PC-9 (cell line): ENCODE results near the gene BPHL. TPM values are rescaled to one million over a fixed set of nuclear protein-coding genes. Genes with fewer than 3 reads are reported as not detected.

Experiments
- BruUV-seq: library from RNA; stranded (reverse); fragments of 400-500 nt; replicated peaks from 2 replicates; lab custom pipeline; 2021; lab: Mats Ljungman, UMichigan
- CTCF ChIA-PET: fragments of 300-600 bp; sonication (Branson Sonifier 250); formaldehyde crosslinking; loops from one replicate; lab custom pipeline; 2022; ENCODE audit warnings: antibody characterized with exemption; lab: Charles Lee
- POLR2A ChIA-PET: fragments of 300-600 bp; sonication (Branson Sonifier 250); formaldehyde crosslinking; loops from one replicate; lab custom pipeline; 2022; ENCODE audit warnings: antibody characterized with exemption; ENCODE audit not compliant: unreplicated experiment; lab: Charles Lee
- DNase-seq, 2 experiments: peaks; one replicate each; pipeline versions ENCODE4 v3.0.0 to v3.0.0-alpha.2; 2015 to 2022; ENCODE audit warnings: mixed read lengths in 1 of 2
- H2AFZ ChIP-seq: fragments of 200-600 bp; sonication (generic); 2 replicates; pipeline ENCODE4 v1.8.1; 2017; ENCODE audit warnings: antibody characterized with exemption
- H3F3A ChIP-seq: fragments of 200-600 bp; sonication (generic); 2 replicates; pipeline ENCODE4 v1.8.1; 2017; ENCODE audit warnings: antibody characterized with exemption, mild to moderate bottlenecking, low read depth; ENCODE audit not compliant: insufficient read depth
- H3K27ac ChIP-seq: fragments of 200-600 bp; sonication (generic); 2 replicates; pipeline ENCODE4 v1.6.1; 2016; ENCODE audit warnings: mixed run types
- H3K27me3 ChIP-seq: fragments of 200-600 bp; sonication (generic); 2 replicates; pipeline ENCODE4 v1.6.1; 2016; ENCODE audit warnings: low read depth, mixed run types; ENCODE audit not compliant: insufficient read depth
- H3K36me3 ChIP-seq: fragments of 200-600 bp; sonication (generic); 2 replicates; pipeline ENCODE4 v1.6.1; 2016; ENCODE audit warnings: low read depth, mixed run types
- H3K4me1 ChIP-seq: fragments of 200-600 bp; sonication (generic); replicated peaks from 2 replicates; pipeline ENCODE4 v1.6.1; 2016; ENCODE audit warnings: mixed run types; ENCODE audit not compliant: insufficient read depth
- H3K4me2 ChIP-seq: fragments of 200-600 bp; sonication (generic); 2 replicates; pipeline ENCODE4 v1.6.1; 2017; ENCODE audit warnings: mixed run types
- H3K4me3 ChIP-seq: fragments of 200-600 bp; sonication (generic); 2 replicates; pipeline ENCODE4 v1.6.1; 2016; ENCODE audit warnings: mixed run types
- H3K79me2 ChIP-seq: fragments of 200-600 bp; sonication (generic); 2 replicates; pipeline ENCODE4 v1.6.1; 2017; ENCODE audit warnings: low read depth, mixed run types
- H3K9me2 ChIP-seq: fragments of 200-600 bp; sonication (generic); 2 replicates; pipeline ENCODE4 v1.8.1; 2017; ENCODE audit warnings: mild to moderate bottlenecking; ENCODE audit not compliant: insufficient read depth
- H3K9me3 ChIP-seq: fragments of 200-600 bp; sonication (generic); 2 replicates; pipeline ENCODE4 v1.8.1; 2016; ENCODE audit warnings: low read depth; ENCODE audit not compliant: insufficient read depth
- H4K20me1 ChIP-seq: fragments of 200-600 bp; sonication (generic); 2 replicates; pipeline ENCODE4 v1.8.1; 2017; ENCODE audit not compliant: insufficient read depth
- CTCF ChIP-seq: fragments of 200-600 bp; sonication (generic); conservative IDR thresholded peaks from 2 replicates; pipeline ENCODE4 v1.6.1; 2017; ENCODE audit warnings: mixed run types, antibody characterized with exemption, mild to moderate bottlenecking, moderate library complexity
- EZH2 ChIP-seq: fragments of 200-600 bp; sonication (generic); IDR thresholded peaks from 2 replicates; pipeline ENCODE4 v1.8.0; 2017; ENCODE audit warnings: antibody characterized with exemption, low read depth
- intact Hi-C: fragments of 100-400 bp; cut with micrococcal nuclease; formaldehyde crosslinking; loops from one replicate; pipeline ENCODE4 v1.10.0; 2022; ENCODE audit not compliant: unreplicated experiment
- total RNA-seq: library from RNA; stranded (reverse); gene quantifications from 2 replicates; pipeline ENCODE4 v1.2.3, GENCODE V29; 2021

BPHL gene
- total RNA-seq, 1 experiment from 2014 or later = 23.7 TPM

DNA sequence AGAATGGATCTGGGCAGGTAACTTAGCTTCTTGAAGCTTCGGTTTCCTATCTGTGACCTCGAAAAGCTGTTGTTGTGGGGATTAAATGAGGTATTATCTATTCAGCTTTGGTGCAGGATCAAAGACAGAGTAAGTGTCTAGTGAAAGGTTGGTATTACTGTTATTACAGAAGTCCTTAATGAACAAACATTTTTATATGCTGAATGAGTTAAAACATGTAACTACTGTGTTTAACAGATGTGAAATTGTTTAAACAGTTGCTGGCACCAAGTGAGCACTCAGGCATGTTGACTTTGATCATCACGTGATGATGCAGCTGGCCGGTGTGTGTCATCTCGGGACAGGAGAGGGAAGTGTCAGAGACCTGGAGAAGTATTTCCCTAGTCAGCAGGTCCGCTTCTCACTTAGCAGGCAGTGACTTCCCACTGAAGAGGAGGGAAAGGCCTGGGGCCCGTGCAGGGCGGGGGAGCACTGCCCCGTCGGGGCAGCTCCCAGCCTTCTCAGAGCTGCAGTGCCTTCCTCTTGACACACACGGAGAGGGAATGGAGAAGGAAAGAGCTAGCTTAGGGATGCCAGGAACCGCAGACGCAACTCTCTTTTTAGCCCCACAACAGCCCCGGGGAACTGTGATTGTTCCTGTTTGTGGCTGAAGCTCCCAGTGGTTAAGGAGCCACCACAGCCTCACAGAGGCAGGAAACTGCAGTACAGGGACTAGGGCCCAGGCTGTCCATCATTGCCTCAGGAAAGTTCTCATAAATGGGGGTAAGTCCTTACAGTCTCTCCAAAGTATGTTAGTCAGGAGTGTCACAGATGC lies 20.8 kb downstream of the BPHL start:
- DNase-seq = no peak
- peaks cover 7% of the 10 kb centered on the region; the same call in 1 of the 2 replicates for H3K4me1 ChIP-seq
- ChIA-PET CTCF (no interaction called here), POLR2A (no interaction called here)
- intact Hi-C loops = no loop called here
- TF ChIP-seq CTCF (no peak), EZH2 (no peak)
- no peak overlapping the region for H3K4me2 ChIP-seq
- no peak overlapping the region for H3K27ac ChIP-seq
- no peak overlapping the region for H2AFZ ChIP-seq
- peaks cover 7% of the 10 kb centered on the region; the same call in 1 of the 2 replicates for H3K36me3 ChIP-seq
- 0 out of 2 replicates have a peak, but pooled peaks cover 5% of the 10 kb centered on the region for H3F3A ChIP-seq
- no peaks in the 10 kb centered on the region for H4K20me1 ChIP-seq
- no peaks in the 10 kb centered on the region for H3K27me3 ChIP-seq
- no peaks in the 10 kb centered on the region for H3K9me2 ChIP-seq
- H3K79me2 ChIP-seq = no peaks in the 10 kb centered on the region
- H3K4me3 ChIP-seq = no peak overlapping the region
- no peaks in the 10 kb centered on the region for H3K9me3 ChIP-seq
- BruUV-seq = no TSS peak

DNA sequence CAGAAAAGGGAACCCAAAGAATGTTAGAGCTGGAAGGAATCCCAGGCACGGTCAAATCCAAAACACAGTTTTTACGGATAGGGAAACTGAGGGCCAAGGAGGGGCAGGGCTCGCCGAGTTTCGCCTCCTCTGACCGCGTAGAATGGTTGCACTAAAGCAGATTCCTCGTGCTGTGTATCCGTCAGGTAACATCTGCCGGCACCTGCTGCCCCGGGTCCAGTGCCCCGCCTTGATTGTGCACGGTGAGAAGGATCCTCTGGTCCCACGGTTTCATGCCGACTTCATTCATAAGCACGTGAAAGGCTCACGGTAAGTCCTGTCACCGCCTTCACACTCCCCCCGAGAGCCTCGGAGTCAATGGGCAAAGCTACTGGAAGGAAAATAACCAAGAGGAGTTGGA lies 21.7 kb downstream of the BPHL start:
- POLR2A ChIA-PET = no interaction called here
- no peak overlapping the region for H3K27ac ChIP-seq
- CTCF ChIA-PET = no interaction called here
- DNase-seq = no peak
- no peaks in the 10 kb centered on the region for H3K27me3 ChIP-seq
- no peaks in the 10 kb centered on the region for H3K9me3 ChIP-seq
- H4K20me1 ChIP-seq = no peaks in the 10 kb centered on the region
- peaks cover 7% of the 10 kb centered on the region; the same call in 1 of the 2 replicates for H3K4me1 ChIP-seq
- H3F3A ChIP-seq = 0 out of 2 replicates have a peak, but pooled peaks cover 5% of the 10 kb centered on the region
- no peak overlapping the region for H2AFZ ChIP-seq
- BruUV-seq = no TSS peak
- no peak overlapping the region for H3K4me2 ChIP-seq
- intact Hi-C loops = no loop called here
- peaks cover 7% of the 10 kb centered on the region; the same call in 1 of the 2 replicates for H3K36me3 ChIP-seq
- no peak for TF ChIP-seq EZH2
- no peaks in the 10 kb centered on the region for H3K79me2 ChIP-seq
- no peaks in the 10 kb centered on the region for H3K9me2 ChIP-seq
- no peak overlapping the region for H3K4me3 ChIP-seq

DNA sequence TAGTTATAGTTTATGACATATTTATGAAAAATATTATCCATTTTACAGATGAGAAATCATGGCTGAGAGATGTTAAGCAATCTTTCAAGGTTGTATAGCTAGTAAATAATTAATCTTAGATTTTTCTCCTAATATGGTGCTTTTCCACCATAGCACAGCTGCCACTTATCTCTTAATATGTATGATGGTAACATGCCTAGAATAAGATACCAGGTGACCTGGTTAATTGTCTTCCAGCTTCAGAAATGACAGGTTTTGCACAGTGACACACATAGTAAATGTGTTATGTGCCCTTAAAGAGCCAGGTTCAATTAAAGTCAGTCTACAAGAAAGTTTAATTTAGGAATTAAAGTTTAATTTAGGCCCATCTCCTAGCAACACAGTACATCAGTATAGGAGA lies 24.0 kb downstream of the BPHL start:
- no peak overlapping the region for H3K4me2 ChIP-seq
- no TSS peak for BruUV-seq

More for the DNA sequence above, 24.0 kb downstream of the BPHL start:
- intact Hi-C loops = no loop called here
- Histone ChIP-seq H3K27ac (no peak overlapping the region), H3K4me3 (no peak overlapping the region), H3K9me3 (no peaks in the 10 kb centered on the region), H4K20me1 (no peaks in the 10 kb centered on the region), H3K4me1 (peaks cover 7% of the 10 kb centered on the region; the same call in 1 of the 2 replicates), H3K27me3 (no peaks in the 10 kb centered on the region), H3F3A (0 out of 2 replicates have a peak, but pooled peaks cover 5% of the 10 kb centered on the region), H3K9me2 (no peaks in the 10 kb centered on the region), H3K79me2 (no peaks in the 10 kb centered on the region), H3K36me3 (peaks cover 6% of the 10 kb centered on the region; the same call in 1 of the 2 replicates), H2AFZ (no peak overlapping the region)
- DNase-seq = no peak
- CTCF ChIA-PET = no interaction called here
- TF ChIP-seq CTCF = no peak
- TF ChIP-seq EZH2 = no peak
- POLR2A ChIA-PET = interaction anchor here (0.6 kb wide), 1 partner anchor 175 kb away, joined by 9 read pairs; no protein-coding TSS in a partner anchor
